HG03457 (cell line): ENCODE results near the gene MPHOSPH9.

Experiments
- ATAC-seq: cut with Tn5 transposase; IDR thresholded peaks from one replicate; pipeline ENCODE4 v1.9.1; 2021; ENCODE audit warnings: moderate number of reproducible peaks; ENCODE audit not compliant: unreplicated experiment

The MPHOSPH9 gene

DNA sequence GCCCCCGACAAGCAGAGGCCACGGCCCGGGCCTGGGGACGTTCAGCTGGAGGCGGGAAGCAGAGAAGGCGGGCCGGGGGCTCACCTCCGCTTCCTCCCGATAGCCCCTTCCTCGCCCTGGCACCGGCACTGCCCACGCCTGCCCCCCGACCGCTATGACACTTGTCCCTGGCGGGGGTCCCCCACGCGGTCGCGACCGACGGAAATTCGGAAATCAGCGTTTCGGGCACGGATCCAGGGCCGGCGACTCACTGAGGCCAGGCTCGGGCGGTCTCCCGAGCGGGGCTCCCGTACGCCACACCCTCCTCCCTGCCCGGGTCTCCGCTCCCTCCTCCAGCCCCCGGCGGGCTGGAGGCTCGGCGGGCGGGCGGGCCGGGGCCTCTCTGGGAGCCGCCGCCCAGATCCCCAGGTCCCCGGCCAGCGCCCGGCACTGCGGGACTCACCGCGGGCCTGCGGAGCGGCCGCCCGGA lies 82.6 kb downstream of the MPHOSPH9 start:
- ATAC-seq: no peak

DNA sequence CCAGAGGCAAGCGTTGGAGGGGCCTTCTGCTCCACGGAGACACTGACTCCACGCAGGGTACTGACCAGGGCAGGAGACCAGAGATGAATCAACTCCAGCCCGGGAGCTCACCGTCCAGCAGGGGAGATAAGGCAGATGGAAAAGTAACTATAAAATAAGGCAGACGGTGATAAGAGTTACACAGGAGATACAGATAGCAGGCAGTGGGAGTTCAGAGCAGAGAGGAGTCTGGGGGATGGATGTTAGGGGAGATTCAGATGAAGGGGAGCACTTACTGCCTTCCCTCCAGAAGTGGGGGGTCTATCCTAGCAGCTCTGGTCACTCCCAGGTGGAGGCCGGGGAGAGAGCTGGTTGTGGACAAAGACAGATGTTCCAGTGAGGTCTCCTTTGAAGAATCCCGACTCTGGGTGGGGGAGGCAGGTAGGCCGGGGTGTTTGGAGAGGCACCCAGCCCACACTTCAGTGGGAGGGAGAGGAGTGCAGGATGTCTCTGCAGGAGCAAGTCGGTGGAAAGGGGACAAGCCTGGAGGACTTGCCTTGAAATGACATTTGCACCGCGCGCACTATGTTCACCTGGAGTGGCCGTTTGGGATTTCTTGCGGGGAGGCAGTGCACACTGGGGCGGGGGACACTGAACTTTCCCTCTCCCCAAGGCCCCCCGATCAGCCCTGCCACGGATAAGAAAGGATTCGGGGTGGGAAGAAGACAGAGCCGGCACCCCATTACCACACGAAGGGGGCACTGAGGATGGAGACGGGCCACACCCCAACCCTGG lies 83.3 kb downstream of the MPHOSPH9 start:
- ATAC-seq: no peak

DNA sequence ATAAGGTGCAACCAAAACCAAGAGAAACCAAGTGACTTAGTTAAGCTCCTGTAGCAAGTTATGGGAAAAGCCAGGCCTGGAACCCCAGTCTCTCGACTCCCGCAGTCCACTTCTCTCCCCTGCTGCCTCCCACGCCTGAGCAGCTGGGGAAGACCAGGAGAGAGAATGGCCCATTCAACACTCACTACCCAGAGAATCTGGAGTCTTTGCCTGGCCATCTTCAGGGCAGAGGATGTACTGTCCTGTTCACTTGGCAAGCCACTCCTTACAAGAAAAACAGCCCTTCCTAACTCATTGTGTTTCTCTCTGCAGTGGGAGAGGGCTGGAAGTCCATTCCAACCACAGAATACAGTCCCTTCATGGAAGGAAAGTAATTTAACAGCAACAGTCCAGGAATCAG lies 83.9 kb downstream of the MPHOSPH9 start:
- no peak for ATAC-seq

DNA sequence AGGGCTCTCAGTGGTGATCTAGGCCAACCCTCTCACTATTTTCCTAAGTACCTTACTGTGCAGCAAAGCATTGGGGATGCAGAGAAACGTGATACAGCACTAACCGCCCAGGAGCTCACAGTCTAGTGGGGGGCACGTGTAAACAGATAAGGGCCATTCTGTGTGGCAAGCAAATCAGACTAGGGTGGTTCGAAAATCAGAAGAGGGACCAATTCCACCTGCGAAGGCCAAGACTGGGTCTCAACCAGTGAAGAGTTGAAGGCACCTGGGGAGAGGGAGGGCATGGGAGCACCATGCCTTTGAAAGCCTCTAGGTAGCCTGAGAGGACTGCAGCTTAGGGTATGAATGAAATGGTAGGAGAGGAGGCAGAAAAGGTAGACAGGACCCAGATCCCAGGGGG lies 84.3 kb downstream of the MPHOSPH9 start:
- no peak for ATAC-seq

DNA sequence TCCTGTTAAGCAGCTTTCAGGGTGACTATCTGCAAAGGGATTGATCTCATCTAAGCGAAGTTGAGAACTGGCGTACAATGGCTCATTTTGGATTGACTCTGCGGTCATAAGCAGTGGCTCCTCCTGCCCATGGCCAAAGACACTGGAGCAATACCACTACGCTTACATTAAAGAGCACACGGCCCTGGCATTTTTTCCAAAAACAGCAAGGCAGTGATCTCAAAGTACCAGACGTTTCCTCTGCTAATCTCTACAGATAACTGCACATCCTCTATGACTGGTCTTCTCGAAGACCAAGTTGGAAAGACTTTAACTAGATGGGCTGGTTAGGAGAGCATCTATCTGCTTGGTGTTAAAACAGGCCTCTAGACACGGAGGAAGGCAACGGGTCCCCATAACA lies 84.7 kb downstream of the MPHOSPH9 start:
- no peak for ATAC-seq

DNA sequence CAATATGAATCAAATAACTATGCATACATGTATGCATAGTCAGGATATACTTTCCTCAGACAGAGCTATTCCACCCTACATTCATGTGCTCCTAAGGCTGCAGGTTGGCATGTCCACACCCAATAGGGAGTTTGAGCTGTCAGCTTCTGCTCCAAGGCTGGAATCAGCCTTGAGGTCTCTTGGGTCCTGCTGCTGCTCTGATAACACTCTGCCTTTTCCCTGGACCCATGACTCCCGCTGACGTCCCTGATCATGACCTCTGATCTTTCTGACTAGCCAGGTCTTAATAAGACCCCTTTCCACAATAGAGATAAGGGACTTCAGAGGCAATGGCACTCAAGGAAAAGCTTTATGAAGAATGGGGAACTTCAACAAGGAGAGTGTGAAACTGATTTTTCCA lies 87.7 kb downstream of the MPHOSPH9 start:
- no peak for ATAC-seq

DNA sequence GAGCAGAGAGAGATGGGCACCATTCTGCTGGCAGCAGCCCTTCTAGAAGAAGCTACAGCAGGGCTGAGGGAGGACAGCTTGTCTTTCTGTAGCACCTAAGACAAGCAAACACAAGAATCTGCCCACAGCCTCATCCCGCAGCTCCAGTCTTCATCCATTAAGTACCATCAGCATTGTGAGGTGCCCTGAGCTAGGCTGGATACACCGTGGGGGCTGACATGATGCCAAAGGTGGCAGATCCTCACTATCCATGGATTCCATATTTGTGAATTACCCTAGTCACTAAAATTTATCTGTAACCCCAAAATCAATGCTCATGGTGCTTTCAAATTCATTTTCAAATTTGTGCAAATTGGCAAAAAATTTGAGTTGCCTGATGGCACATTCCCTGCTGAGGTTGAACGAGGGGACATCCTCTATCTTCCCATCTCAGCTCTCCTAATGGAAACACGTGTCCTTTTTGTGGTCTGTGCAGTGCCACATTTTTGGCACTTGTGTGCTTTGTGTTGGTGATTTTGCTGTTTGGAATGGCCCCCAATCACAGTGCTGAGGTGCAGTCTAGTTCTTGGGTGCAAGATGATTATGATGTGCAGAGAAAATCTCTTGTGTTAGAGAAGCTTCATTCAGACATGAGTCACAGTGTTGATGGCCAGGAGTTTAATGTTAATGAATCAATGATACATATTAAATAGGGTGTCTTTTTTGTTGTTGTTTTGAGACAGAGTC lies 89.0 kb downstream of the MPHOSPH9 start:
- no peak for ATAC-seq

DNA sequence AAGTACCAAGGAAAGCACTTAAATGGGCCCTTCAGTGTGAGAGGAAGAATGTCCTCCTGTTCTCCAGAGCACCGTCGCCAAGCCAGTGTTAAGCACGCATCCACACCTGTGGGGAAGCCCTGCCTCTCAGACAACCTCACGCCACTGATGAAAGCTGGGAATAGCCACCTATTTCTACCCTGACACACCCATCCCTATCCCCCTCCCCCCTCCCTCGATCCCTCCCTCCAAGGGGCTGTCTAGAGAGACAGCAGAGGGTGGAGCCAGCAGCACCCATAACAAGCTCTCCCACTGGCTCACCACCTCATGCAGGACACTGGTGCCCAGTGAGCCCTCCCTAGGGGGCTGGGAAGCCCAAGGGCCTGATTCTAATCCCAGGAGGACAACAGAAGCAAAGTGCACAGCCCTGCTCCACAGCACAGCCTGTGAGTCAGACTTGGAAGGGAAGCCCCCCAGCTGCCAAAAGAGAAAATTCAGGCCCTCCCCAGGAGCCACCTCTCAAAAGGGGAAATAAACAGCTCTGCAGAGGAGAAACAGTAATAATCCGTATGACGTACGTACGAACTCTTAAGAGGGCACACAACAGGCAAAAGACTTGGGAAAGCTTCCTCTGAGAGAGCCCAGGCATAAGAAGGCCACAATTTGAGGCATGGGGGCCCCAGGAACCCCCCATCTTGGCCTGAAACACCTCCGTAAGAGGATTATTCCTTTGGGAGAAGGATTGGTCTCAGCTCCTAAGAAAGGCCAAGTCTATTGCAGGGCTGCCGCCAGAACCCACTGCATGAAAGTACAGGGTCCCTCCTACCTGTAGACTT lies 89.8 kb downstream of the MPHOSPH9 start:
- no peak for ATAC-seq

DNA sequence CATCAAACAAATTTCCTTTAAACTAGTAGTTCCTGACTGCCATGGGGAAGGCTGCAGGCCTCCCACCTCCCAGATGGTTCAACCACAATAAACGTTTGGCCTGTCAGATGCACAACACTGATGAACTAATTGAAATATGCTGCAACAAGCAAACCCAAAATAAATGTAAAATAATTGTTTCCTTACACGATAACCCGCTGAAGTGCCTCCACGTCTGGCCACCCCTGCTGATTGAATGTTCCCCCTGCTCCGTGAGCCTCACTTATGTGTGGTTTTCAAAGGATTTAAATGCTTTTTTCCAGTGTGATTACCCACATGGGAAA lies 90.5 kb downstream of the MPHOSPH9 start:
- no peak for ATAC-seq

DNA sequence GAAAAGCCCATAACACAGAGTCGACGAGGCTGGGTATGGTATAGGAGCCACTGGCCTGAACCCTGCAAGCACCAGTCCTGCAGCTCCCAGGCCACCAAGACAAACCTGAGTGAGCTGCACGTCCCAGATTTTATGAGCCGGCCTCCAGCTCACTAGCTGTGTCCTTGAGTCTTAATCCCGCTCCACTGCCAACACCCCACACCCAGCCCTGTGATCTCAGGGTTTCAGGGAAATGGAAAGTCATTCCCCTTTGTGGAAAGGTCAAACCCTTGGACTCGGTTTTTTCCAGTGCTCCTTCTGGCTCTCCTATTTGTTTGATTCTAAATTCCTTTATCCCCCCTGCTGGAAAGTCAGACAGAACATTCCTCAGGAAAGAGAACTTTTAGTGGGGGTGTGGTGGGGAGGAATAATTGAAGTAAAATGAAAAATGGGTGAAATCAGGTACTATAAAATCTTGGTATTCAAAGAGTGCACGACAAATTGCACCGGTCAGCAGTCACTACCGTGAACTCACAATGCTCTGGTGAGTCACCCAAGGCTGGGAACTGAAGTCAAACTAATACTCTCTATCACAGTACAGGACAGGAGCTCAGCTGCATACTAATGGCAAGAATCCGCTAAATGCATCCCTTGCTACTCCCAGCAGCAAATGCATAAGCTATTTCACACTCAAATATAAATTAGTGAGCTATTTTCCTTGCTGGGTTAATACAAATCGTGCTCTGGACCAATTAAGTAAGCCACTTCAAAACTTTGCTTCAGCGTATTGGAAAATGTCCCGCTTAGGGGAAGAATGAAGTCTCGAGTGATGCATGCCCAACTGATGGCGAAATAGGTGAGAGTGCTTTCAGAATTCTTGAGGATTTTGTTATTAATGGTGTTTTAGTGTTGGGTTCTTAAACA lies 91.1 kb downstream of the MPHOSPH9 start:
- no peak for ATAC-seq

DNA sequence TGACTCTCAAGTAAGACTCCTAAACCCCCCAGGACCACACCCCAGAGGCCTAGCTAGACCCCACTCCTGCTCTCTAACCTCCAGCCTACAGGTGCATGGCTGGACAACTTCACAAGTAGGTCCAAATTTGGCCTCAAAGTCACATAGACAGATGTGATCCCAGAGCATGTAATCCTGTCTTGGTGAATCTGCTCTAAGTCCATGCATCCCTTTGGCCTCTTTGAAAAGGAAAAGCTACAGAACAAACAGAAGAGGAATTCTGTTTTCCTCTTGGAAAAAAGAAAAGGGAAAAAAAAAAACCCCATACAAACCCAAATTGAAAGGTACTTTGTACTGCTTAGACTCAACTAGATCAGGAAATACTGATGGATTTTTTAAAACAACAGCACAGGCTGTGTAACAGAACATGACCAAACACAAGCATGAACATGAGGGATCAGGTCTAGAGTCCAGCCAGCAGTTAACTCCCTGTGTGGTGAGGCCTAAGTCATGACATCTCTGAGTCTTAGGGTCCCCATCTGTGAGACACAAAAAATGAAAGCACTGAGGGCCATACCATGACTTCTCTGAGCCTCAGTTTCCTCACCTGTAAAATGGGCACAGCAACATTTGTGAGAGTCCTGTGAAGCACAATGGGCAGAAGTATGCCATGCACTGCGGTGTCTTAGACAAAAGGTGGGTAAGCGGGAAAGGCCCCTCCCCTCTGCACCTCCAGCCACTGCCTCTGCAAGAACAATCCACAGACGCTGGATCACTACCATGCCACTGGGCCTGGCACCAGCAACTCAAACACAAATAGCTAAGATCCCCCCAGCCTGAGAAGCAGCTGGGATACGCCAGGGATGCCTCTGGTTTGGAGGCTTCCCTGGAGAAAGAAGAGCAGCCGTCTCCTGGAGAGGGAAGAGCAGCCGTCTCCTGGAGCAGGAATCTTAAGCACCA lies 92.0 kb downstream of the MPHOSPH9 start:
- ATAC-seq: no peak

DNA sequence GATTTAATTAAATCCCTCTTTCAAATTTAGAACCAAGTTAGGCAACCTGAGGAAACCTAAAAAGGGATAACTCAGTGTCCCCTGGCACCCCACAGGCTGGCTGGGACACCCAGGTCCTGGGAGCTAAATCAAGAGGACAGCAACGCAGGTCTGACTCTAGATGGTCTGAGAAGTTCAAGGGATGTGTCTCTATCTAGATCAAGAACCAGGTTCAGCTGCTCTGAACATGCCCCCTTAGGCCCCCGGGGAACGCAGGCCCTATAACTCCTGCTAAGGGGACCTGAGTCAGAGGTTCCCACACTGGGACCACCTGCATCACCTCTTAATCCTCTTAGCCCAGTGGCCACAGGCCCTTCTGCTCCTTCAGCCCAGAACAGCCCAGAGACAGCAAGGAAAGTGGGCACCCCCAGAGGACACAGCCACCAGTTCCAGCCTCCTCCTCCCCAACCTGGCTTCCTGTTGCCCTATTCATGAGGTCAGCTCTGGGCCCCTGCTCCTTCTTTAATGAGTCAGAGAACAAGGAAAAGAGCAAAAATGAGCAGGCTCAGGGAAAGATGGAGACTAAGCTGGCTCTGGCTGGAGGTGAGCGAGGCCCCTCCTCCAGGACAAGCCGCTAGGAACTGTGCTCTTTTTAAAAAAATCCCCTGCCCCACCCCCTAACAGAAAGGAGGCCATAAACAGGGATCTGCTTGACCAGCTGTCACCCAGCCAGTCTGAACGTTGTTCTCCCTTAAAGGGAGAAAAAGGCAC lies 92.8 kb downstream of the MPHOSPH9 start:
- ATAC-seq: no peak

DNA sequence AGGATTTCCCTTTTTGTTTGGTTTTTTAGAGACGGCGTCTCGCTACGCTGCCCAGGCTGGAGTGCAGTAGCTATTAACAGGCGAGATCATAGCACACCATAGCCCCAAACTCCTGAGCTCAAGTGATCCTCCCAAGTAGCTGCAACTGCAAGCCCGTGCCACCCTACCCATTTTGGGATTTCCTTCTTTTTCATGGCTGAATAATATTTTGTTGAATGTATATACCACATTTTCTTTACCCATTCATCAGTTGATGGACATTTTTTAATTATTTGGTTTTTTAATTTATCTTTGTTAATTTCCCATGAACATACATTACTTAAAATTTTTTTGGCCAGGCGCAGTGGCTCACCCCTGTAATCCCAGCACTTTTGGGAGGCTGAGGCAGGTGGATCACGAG lies 97.3 kb downstream of the MPHOSPH9 start:
- no peak for ATAC-seq

DNA sequence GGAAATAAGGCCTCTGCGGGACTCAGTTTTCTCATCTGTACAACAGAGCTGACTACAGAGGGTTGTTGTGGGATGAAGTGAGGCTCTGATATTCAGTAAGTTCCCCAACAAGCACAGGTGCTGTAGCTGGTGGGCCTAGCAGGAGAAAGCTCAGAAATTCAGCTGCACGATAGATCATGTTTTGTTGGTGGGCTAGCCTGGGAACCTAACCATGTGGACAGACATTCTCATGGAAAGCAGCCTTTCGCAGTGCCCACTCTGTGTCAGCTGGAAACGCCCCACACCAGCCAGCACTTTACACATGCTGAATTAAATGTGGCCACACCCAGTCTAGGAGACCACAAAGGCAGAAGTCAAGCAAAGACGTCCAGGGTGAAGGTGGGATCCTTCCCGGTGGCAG lies 98.1 kb downstream of the MPHOSPH9 start:
- no peak for ATAC-seq

DNA sequence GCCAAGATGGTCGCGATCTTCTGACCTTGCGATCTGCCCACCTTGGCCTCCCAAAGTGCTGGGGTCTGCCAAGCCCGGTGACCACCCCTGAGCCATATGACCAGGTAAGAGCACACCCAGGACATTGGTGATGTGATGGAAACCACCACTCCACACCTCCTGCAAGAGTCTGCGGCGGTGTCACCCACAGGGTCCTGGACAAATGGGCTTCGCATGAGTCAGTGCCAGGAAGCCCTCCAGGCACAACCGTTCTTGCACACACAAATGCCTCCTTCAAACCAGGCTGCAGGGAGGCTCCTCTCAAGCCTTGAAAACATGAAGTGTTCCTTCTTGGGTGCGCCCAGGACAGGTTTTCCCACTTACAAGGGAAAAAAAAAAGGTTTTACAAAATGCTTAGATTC lies 98.7 kb downstream of the MPHOSPH9 start:
- no peak for ATAC-seq

DNA sequence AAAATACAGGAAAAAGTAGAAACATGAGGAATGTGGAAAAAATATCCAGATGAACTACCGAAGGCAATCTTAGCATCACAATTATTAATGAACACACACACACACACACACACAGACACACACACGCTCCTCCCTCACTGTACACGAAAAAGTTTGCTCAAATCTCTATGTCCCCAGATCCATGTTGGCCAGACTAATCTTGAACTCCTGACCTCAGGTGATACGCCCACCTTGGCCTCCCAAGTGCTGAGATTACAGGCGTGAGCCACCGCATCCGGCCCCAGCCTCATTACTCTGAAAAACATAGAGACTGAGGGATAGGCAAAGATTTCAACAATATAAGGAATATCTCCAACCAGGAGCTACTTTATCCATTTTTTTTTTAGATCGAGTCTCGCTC lies 99.2 kb downstream of the MPHOSPH9 start:
- ATAC-seq: no peak

DNA sequence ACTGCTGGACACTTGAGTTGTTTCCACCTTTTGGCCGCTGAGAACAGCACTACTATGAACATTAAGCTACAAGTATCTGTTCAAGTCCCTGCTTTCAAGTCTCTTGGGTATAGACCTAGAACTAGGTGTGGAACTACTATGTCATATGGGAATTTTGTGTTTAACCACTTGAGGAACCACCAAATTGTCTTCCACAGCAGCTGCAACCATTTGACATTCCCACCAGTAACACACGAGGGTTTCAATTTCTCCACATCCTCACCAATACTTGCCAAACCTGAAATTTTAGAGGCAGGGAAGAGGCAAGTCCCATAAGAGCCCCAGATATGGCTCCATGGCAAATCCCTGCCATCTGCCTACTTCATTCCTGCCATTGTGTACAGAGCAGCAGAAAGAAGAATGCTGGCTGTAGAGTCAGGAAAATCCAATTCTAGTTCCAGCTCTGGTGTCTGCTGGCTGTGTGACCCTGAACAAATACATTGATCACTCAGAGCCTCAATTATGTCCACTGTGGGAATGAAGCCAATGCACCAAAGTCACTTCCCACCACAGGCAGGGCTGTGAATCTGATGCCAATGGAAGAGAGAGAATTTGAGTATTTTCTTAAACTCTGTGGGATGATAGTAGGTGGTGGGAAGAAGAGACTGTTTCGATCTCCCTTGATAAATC lies 99.9 kb downstream of the MPHOSPH9 start:
- no peak for ATAC-seq

DNA sequence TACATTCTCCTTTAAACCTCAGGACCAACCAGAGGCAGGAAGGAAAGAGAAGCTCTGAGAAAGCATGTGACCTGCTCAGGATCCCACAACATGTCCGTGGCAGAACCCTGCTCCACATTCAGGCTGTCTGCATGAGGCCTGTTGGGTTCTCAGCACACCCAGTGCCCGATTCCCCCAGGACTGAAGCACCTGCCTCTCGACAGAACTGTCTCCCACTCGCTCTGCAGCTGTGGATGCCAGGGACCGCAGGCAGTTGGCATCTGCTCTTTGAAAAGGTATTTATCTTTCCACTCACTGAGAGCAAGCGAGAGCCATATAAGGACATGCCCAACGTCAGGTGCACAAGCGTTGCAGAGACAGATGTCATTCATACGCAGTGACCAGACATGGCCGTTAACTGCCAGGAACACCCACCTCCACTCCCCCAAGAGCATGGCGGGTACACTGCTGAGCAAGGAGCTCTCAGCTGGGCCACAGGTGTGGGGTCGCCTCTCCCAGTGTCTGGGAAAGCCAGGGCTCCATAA lies 101.0 kb downstream of the MPHOSPH9 start:
- ATAC-seq: no peak
